SK-N-MC (cell line): ENCODE data around the gene PTCRA.

Experiments used
- EZH2 ChIP-seq: fragments of 200-600 bp; sonication (generic); IDR thresholded peaks from one replicate; pipeline ENCODE4 v1.6.1; 2017; ENCODE audit warnings: antibody characterized with exemption
- FOXP2 ChIP-seq: optimal IDR thresholded peaks from 2 replicates; pipeline ENCODE3; 2011; ENCODE audit warnings: mild to moderate bottlenecking, moderate library complexity; ENCODE audit not compliant: insufficient read depth; ENCODE audit errors: extremely low read length, control extremely low read depth
- POLR2AphosphoS5 ChIP-seq: IDR thresholded peaks from 2 replicates; pipeline ENCODE4 v1.6.1; 2012; ENCODE audit warnings: mild to moderate bottlenecking, low read depth, low read length, borderline replicate concordance

DNA sequence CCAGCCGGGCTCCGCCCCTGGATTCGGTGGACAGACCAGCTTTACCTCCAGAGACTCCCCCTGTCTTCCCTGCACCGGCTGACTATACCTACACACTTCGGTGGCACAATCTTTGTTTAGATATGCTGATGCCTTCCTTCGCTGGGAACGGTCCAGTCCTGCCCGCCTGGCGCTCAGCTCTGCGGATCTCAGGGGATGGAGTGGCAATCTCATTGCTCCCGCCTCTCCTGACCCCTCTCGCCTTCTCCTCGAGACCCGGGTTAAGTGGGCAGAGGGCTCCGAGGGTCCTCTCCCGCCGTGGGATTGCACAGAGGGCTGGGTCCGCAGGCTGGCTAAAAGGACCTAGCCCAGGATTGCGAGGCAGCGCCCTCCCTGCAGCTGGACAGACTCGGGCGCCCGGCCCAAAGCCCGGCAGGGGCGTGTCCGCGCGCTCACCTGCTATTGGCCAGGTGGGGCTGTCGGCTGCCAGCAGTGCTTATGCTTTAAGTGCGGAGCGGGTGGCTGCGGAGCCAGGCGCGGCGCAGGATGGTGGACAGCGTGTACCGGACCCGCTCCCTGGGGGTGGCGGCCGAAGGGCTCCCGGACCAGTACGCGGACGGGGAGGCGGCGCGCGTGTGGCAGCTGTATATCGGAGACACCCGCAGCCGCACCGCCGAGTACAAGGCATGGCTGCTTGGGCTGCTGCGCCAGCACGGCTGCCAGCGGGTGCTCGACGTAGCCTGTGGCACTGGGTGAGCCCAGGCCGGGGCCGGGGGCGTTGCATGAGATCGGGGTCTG lies 44.6 kb downstream of the PTCRA start, which contains the start of gene GNMT:
- no peak for TF ChIP-seq EZH2
- no peak for TF ChIP-seq POLR2AphosphoS5
- TF ChIP-seq FOXP2: no peak
